ENCODE measurements around the gene EHD4. TPM values are rescaled to one million over a fixed set of nuclear protein-coding genes. Genes with fewer than 3 reads are reported as not detected.

The EHD4 gene
- polyA plus RNA-seq, 3 donors: 12.8 to 16.0 (median 14.2) TPM

DNA sequence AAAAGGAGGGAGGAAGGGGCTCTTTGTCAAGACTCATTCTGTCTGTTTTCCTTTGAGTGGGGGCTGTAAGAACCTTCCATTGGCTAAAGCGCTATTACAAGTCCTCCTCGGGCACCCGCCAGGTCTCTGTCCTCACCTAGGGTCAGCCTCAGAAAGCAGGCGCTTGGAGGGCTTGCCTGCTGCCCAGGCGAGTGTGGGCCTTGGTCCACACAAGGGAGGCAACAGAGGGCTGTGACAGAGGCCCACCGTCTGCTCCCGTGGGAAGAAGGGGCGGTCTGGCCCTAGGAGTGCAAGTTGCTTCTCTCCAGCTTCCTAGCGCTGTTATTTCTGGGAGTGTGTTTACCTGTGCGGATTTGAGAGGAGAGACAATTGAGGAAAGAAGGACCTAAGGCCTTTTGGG, 24.0 kb upstream of the EHD4 start:
- Histone ChIP-seq H3K9ac (ENCODE audit: insufficient read depth, low read length, poor library complexity, severe bottlenecking) (no peak overlapping the region), H3K9me3 (replicated peaks in 1 of 2; ENCODE audit: control insufficient read depth in 1 of 2, insufficient read depth in 1 of 2, low read length in 2 of 2) (no peaks in the 10 kb centered on the region), H3K79me2 (ENCODE audit: insufficient read depth, low read length) (no peaks in the 10 kb centered on the region), H3K4me1 (ENCODE audit: control insufficient read depth in 1 of 2, insufficient read depth in 2 of 2, low read length in 2 of 2) (no peaks in the 10 kb centered on the region), H4K20me1 (ENCODE audit: insufficient read depth, low read length) (no peaks in the 10 kb centered on the region), H3K36me3 (replicated peaks in 1 of 2; ENCODE audit: control insufficient read depth in 1 of 2, insufficient read depth in 2 of 2, low read length in 2 of 2) (no peaks in the 10 kb centered on the region), H3K27ac (ENCODE audit: low read depth in 1 of 2, low read length in 2 of 2) (no peak overlapping the region), H3K4me3 (replicated peaks in 1 of 3; ENCODE audit: low read depth in 2 of 3, low read length in 3 of 3) (no peak overlapping the region), H2AFZ (ENCODE audit: insufficient read depth, low read depth, low read length, poor library complexity, severe bottlenecking) (no peak overlapping the region), H3K27me3 (ENCODE audit: control insufficient read depth in 2 of 2, insufficient read depth in 2 of 2, low read length in 2 of 2) (no peaks in the 10 kb centered on the region), H3K4me2 (replicated peaks; ENCODE audit: extremely low read depth, low read length, poor library complexity, severe bottlenecking) (no peak overlapping the region)
- Mint-ChIP-seq H3K4me3 (no peak overlapping the region), H3K27ac (no peak overlapping the region), H3K36me3 (no peaks in the 10 kb centered on the region), H3K4me1 (no peaks in the 10 kb centered on the region), H3K27me3 (ENCODE audit: low read depth in 3 of 3) (peaks cover 0 to 5% (median 1%) of the 10 kb centered on the region in 3 donors), H3K9me3 (no peaks in the 10 kb centered on the region)
- TF ChIP-seq, protein P1, sequence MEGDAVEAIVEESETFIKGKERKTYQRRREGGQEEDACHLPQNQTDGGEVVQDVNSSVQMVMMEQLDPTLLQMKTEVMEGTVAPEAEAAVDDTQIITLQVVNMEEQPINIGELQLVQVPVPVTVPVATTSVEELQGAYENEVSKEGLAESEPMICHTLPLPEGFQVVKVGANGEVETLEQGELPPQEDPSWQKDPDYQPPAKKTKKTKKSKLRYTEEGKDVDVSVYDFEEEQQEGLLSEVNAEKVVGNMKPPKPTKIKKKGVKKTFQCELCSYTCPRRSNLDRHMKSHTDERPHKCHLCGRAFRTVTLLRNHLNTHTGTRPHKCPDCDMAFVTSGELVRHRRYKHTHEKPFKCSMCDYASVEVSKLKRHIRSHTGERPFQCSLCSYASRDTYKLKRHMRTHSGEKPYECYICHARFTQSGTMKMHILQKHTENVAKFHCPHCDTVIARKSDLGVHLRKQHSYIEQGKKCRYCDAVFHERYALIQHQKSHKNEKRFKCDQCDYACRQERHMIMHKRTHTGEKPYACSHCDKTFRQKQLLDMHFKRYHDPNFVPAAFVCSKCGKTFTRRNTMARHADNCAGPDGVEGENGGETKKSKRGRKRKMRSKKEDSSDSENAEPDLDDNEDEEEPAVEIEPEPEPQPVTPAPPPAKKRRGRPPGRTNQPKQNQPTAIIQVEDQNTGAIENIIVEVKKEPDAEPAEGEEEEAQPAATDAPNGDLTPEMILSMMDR (IDR thresholded peaks at IDR 0.05): no peak
- DNase-seq: no peak
- WGBS (ENCODE audit: insufficient coverage): 97% methylated on average over 10 of the region's 10 CpGs
- intact Hi-C loops (cut with micrococcal nuclease): no loop called here

DNA sequence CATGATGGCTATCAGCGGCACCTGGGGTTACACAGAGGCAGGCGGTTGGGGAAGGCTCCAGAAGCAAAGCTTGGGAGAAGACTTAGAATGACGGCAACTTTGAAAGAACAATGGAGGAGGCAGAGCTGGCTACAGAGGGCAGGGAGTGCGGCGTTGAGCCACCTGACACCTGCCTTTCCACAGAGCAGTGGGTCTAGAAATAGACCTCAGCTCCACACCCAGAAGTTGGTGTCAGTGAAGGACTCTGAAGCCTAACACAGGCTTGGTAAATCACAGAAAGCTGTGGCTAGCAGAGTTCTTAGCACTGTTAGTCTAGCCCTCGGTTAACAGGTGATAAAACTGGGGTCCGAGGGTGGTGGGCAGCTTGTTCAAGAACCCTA, 23.1 kb upstream of the EHD4 start:
- Histone ChIP-seq H3K27ac (ENCODE audit: low read depth in 1 of 2, low read length in 2 of 2) (no peak overlapping the region), H3K9ac (ENCODE audit: insufficient read depth, low read length, poor library complexity, severe bottlenecking) (no peak overlapping the region), H3K27me3 (ENCODE audit: control insufficient read depth in 2 of 2, insufficient read depth in 2 of 2, low read length in 2 of 2) (no peaks in the 10 kb centered on the region), H3K79me2 (ENCODE audit: insufficient read depth, low read length) (no peaks in the 10 kb centered on the region), H3K9me3 (replicated peaks in 1 of 2; ENCODE audit: control insufficient read depth in 1 of 2, insufficient read depth in 1 of 2, low read length in 2 of 2) (no peaks in the 10 kb centered on the region), H3K4me1 (ENCODE audit: control insufficient read depth in 1 of 2, insufficient read depth in 2 of 2, low read length in 2 of 2) (no peaks in the 10 kb centered on the region), H4K20me1 (ENCODE audit: insufficient read depth, low read length) (no peaks in the 10 kb centered on the region), H3K4me2 (replicated peaks; ENCODE audit: extremely low read depth, low read length, poor library complexity, severe bottlenecking) (no peak overlapping the region), H2AFZ (ENCODE audit: insufficient read depth, low read depth, low read length, poor library complexity, severe bottlenecking) (no peak overlapping the region), H3K4me3 (replicated peaks in 1 of 3; ENCODE audit: low read depth in 2 of 3, low read length in 3 of 3) (no peak overlapping the region), H3K36me3 (replicated peaks in 1 of 2; ENCODE audit: control insufficient read depth in 1 of 2, insufficient read depth in 2 of 2, low read length in 2 of 2) (no peaks in the 10 kb centered on the region)
- Mint-ChIP-seq H3K9me3 (no peaks in the 10 kb centered on the region), H3K4me3 (no peak overlapping the region), H3K36me3 (no peaks in the 10 kb centered on the region), H3K27me3 (ENCODE audit: low read depth in 3 of 3) (peaks cover 0 to 5% (median 1%) of the 10 kb centered on the region in 3 donors), H3K27ac (no peak overlapping the region), H3K4me1 (no peaks in the 10 kb centered on the region)
- DNase-seq: no peak
- WGBS (ENCODE audit: insufficient coverage): 100% methylated on average over 5 of the region's 7 CpGs
- TF ChIP-seq, protein P1 (IDR thresholded peaks at IDR 0.05): no peak
- intact Hi-C loops (cut with micrococcal nuclease): no loop called here

All from CD14-positive monocyte (primary cell).